Measurements from ENCODE around the gene PLPPR1.

PLPPR1 gene

GRCh38 chr9:101128623-101129022 lies 100.1 kb downstream of the PLPPR1 start:
- DNase-seq: no peak

- no peak for DNase-seq
Observed at GRCh38 chr9:101130054-101130453, 101.5 kb downstream of the PLPPR1 start.

- DNase-seq: no peak
Observed at GRCh38 chr9:101131326-101131725, 102.8 kb downstream of the PLPPR1 start.

- DNase-seq: no peak
Observed at GRCh38 chr9:101132801-101133200, 104.3 kb downstream of the PLPPR1 start.

GRCh38 chr9:101138509-101138908 lies 110.0 kb downstream of the PLPPR1 start:
- DNase-seq: no peak

GRCh38 chr9:101139082-101139481 lies 110.6 kb downstream of the PLPPR1 start:
- DNase-seq: no peak

GRCh38 chr9:101140764-101141163 lies 112.2 kb downstream of the PLPPR1 start:
- DNase-seq: no peak

GRCh38 chr9:101146508-101146907 lies 118.0 kb downstream of the PLPPR1 start:
- DNase-seq: no peak

- no peak for DNase-seq
Observed at GRCh38 chr9:101148344-101148743, 119.8 kb downstream of the PLPPR1 start.

GRCh38 chr9:101158361-101158760 lies 129.8 kb downstream of the PLPPR1 start:
- DNase-seq: no peak

- DNase-seq: no peak
Observed at GRCh38 chr9:101162231-101162630, 133.7 kb downstream of the PLPPR1 start.

GRCh38 chr9:101165131-101165530 lies 136.6 kb downstream of the PLPPR1 start:
- DNase-seq: no peak

- DNase-seq: no peak
Observed at GRCh38 chr9:101167490-101168134, 139.1 kb downstream of the PLPPR1 start.

GRCh38 chr9:101172616-101173015 lies 144.1 kb downstream of the PLPPR1 start:
- DNase-seq: no peak

GRCh38 chr9:101173907-101174306 lies 145.4 kb downstream of the PLPPR1 start:
- DNase-seq: no peak

GRCh38 chr9:101176384-101176783 lies 147.9 kb downstream of the PLPPR1 start:
- no peak for DNase-seq

GRCh38 chr9:101184813-101185278 lies 156.3 kb downstream of the PLPPR1 start:
- DNase-seq: no peak

GRCh38 chr9:101191723-101192122 lies 163.2 kb downstream of the PLPPR1 start:
- DNase-seq: no peak

- no peak for DNase-seq
Observed at GRCh38 chr9:101197026-101197425, 168.5 kb downstream of the PLPPR1 start.

- DNase-seq: no peak
Observed at GRCh38 chr9:101200852-101201251, 172.3 kb downstream of the PLPPR1 start.

GRCh38 chr9:101201630-101202029 lies 173.1 kb downstream of the PLPPR1 start:
- no peak for DNase-seq

- DNase-seq: no peak
Observed at GRCh38 chr9:101209670-101210069, 181.1 kb downstream of the PLPPR1 start.

GRCh38 chr9:101212661-101213060 lies 184.1 kb downstream of the PLPPR1 start:
- DNase-seq: no peak

GRCh38 chr9:101219030-101219429 lies 190.5 kb downstream of the PLPPR1 start:
- no peak for DNase-seq

GRCh38 chr9:101220341-101220740 lies 191.8 kb downstream of the PLPPR1 start:
- no peak for DNase-seq
